ENCODE measurements around the gene FA2H.

DNA sequence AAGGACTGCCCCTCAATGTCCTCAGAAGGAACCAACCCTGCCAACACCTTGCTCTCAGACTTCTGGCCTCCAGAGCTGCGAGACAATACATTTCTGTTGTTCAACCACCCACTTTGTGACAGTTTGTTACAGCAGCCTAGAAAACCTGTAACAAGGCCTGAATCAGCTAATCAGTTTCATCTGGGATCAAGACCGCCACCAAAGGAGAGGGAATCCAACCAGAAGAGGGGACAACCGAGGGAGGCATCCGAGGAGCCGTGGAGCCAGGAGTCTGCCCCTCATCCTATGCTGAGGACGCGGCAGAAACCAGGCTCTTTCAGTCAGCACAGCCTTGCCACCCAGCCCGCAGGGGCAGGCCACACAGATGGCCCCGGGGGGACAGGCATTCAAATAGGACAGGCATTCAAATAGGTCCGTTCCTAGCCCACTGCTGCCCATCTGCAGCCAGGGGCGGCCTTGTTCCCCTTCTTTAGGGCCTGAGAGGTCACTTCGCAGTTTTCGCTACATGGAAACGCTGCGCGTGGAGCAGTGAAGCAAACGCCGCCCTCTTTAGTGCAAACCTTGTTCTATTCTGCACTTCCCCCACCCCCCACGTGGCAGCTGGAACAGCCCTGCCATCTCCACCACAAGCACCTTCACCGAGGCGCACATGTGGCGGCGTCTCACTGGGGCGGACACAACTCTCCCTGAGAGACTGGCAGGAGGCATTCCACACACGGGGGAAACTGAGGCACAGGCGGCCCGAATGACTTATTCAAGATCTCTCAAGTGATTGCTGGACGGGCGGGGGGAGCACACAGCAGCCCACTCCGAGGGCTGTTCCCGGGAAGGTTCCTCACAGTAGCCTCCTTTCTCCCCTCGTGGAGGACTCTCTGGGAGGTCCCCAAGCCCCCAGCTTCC lies 26.7 kb downstream of the FA2H start:
- TF ChIP-seq EZH2phosphoT487 (conservative IDR thresholded peaks at IDR 0.05; ENCODE audit: low read length) = no peak
- TF ChIP-seq, protein P1, sequence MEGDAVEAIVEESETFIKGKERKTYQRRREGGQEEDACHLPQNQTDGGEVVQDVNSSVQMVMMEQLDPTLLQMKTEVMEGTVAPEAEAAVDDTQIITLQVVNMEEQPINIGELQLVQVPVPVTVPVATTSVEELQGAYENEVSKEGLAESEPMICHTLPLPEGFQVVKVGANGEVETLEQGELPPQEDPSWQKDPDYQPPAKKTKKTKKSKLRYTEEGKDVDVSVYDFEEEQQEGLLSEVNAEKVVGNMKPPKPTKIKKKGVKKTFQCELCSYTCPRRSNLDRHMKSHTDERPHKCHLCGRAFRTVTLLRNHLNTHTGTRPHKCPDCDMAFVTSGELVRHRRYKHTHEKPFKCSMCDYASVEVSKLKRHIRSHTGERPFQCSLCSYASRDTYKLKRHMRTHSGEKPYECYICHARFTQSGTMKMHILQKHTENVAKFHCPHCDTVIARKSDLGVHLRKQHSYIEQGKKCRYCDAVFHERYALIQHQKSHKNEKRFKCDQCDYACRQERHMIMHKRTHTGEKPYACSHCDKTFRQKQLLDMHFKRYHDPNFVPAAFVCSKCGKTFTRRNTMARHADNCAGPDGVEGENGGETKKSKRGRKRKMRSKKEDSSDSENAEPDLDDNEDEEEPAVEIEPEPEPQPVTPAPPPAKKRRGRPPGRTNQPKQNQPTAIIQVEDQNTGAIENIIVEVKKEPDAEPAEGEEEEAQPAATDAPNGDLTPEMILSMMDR (IDR thresholded peaks at IDR 0.05; ENCODE audit: insufficient read depth, low read length, poor library complexity, severe bottlenecking) = no peak
